B cell (primary cell): ENCODE measurements around the gene TMEM238L.

Experiments
- CTCF ChIP-seq: fragments of 200-600 bp; IDR thresholded peaks from one replicate; pipeline ENCODE4 v1.8.0; 2022; ENCODE audit warnings: antibody characterized with exemption, mild to moderate bottlenecking
- EZH2 ChIP-seq: IDR thresholded peaks from 2 replicates; pipeline ENCODE4 v1.6.1; 2012; ENCODE audit warnings: borderline replicate concordance, low read depth, mild to moderate bottlenecking, moderate library complexity, low read length; ENCODE audit not compliant: insufficient read depth, poor library complexity, severe bottlenecking

DNA sequence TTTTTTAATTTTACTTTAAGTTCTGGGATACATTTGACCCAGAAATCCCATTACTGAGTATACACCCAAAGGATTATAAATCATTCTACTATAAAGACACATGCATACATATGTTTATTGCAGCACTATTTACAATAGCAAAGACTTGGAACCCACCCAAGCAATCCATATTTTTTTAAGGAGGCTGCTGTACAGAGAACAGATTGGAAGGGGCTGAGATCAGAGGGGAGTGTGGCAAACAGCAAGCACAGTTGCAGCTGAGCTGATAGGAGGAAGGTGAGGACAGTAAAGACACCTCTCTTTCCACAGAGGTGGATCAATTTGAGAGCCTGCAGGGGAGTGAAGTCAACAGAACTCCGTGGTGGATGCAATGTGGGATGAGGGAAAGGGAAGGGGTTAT, 10.2 kb upstream of the TMEM238L start:
- TF ChIP-seq CTCF: no peak
- TF ChIP-seq EZH2: no peak
